T-cell (primary cell): ENCODE data around the gene AREL1. TPM values are rescaled to one million over a fixed set of nuclear protein-coding genes. Genes with fewer than 3 reads are reported as not detected.

Experiments used
- ATAC-seq, 4 experiments: fragments of 200-7000 bp in 3 of 4; fragments of 150-1000 bp in 1 of 4; cut with Tn5 transposase; replicated peaks in 1 of 4; 1 replicate in 3 of 4; 2 replicates in 1 of 4; pipeline ENCODE4 v1.10.0; 2021; ENCODE audit warnings: moderate library complexity in 3 of 4, mild to moderate bottlenecking in 2 of 4, moderate number of reproducible peaks in 1 of 4
- CTCF ChIA-PET, 2 donors: fragments of 300-600 bp; sonication (Branson Sonifier 250); formaldehyde crosslinking; loops; one replicate each; lab custom pipeline; 2022; ENCODE audit warnings: antibody characterized with exemption in 2 of 2; lab: Charles Lee
- POLR2A ChIA-PET, 2 donors: fragments of 300-600 bp; sonication (Branson Sonifier 250); formaldehyde crosslinking; loops; one replicate each; lab custom pipeline; 2022; ENCODE audit warnings: antibody characterized with exemption in 2 of 2; lab: Charles Lee
- DNase-seq, 35 experiments: peaks; one replicate each; pipeline versions ENCODE4 v3.0.0 to v3.0.0-alpha.2; 2013 to 2023
- H3K27ac ChIP-seq: one replicate; pipeline ENCODE4 v1.5.1; 2013; ENCODE audit warnings: low read length
- H3K27me3 ChIP-seq, 2 experiments: replicated peaks in 1 of 2; 1 replicate in 1 of 2; 2 replicates in 1 of 2; pipeline versions ENCODE4 v1.6.1 to v1.7.0; 2013; ENCODE audit warnings: low read length in 1 of 2, mixed read lengths in 1 of 2; ENCODE audit not compliant: control insufficient read depth in 2 of 2, insufficient read depth in 2 of 2; ENCODE audit errors: extremely low read depth in 1 of 2
- H3K36me3 ChIP-seq, 2 donors: 1 replicate in 1 of 2; 2 replicates in 1 of 2; pipeline versions ENCODE4 v1.6.1 to v1.7.0; 2013; ENCODE audit warnings: low read length in 1 of 2; ENCODE audit not compliant: control insufficient read depth in 2 of 2, insufficient read depth in 1 of 2; ENCODE audit errors: extremely low read depth in 1 of 2
- H3K4me1 ChIP-seq, 2 experiments: 1 replicate in 1 of 2; 2 replicates in 1 of 2; pipeline versions ENCODE4 v1.6.1 to v1.7.0; 2013; ENCODE audit warnings: low read length in 2 of 2, mixed read lengths in 1 of 2; ENCODE audit not compliant: insufficient read depth in 2 of 2, control insufficient read depth in 1 of 2; ENCODE audit errors: extremely low read depth in 1 of 2
- H3K4me3 ChIP-seq, 2 donors: 1 replicate in 1 of 2; 2 replicates in 1 of 2; pipeline versions ENCODE4 v1.5.1 to v1.7.0; 2013; ENCODE audit warnings: mild to moderate bottlenecking in 2 of 2, low read length in 1 of 2, moderate library complexity in 1 of 2; ENCODE audit not compliant: control insufficient read depth in 1 of 2; ENCODE audit errors: extremely low read depth in 1 of 2
- H3K9me3 ChIP-seq: 2 replicates; pipeline ENCODE4 v1.7.0; 2013
- H3K27ac Mint-ChIP-seq, 2 donors: one replicate each; pipeline ENCODE4 v1.8.0; 2020 to 2021; ENCODE audit warnings: mild to moderate bottlenecking in 2 of 2, mixed read lengths in 2 of 2
- H3K27me3 Mint-ChIP-seq, 2 donors: one replicate each; pipeline ENCODE4 v1.8.0; 2021 to 2022; ENCODE audit warnings: mixed read lengths in 2 of 2
- H3K36me3 Mint-ChIP-seq: one replicate; pipeline ENCODE4 v1.8.0; 2021; ENCODE audit warnings: mixed read lengths
- H3K4me1 Mint-ChIP-seq, 3 donors: one replicate each; pipeline ENCODE4 v1.8.0; 2020 to 2022; ENCODE audit warnings: mixed read lengths in 3 of 3, mild to moderate bottlenecking in 1 of 3
- H3K4me3 Mint-ChIP-seq, 3 donors: one replicate each; pipeline ENCODE4 v1.8.0; 2020 to 2022; ENCODE audit warnings: mild to moderate bottlenecking in 3 of 3, mixed read lengths in 3 of 3, moderate library complexity in 3 of 3
- H3K9me3 Mint-ChIP-seq, 3 donors: one replicate each; pipeline ENCODE4 v1.8.0; 2020 to 2022; ENCODE audit warnings: mixed read lengths in 3 of 3
- WGBS: methylation state at CpG from one replicate; pipeline ENCODE4 v1.1.5; 2013; ENCODE audit warnings: missing lambda C conversion rate; ENCODE audit not compliant: insufficient coverage; 5-methylcytosine and 5-hydroxymethylcytosine counted together
- total RNA-seq, 35 experiments: library from RNA in 6 of 35; stranded (reverse) in 6 of 35; fragments of 120-200 nt in 1 of 35; gene quantifications; one replicate each; pipeline versions ENCODE4 v1.2.1 to v1.2.4 and lab custom pipeline; 2013 to 2026

Gene AREL1
- total RNA-seq, 5 donors from 2014 or later (not counting 1 experiment from before 2014, with no cell fraction given), result 38.7 to 46.2 (median 42.3) TPM

DNA sequence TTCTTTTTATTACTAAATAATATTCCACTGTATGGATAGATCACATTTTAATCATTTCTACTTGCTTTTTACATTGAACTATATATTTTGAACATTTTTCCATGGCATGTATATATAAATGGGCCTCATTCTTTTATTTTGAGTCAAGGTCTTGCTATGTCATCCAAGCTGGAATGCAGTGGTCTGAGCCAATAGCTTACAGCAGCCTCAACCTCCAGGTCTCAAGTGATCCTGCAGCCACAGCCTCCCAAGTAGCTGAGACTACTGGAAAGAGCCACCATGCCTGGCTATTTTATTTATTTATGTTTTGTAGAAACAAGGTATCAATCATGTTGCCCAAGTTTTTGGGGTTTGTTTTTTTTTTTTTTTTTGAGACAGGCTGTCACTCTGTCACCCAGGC lies 7.6 kb upstream of the AREL1 start:
- ChIA-PET POLR2A (interaction anchor here in 1 of 2 donors (0.7 kb wide), 1 partner anchor 75 kb away, joined by 3 read pairs; no protein-coding TSS in a partner anchor), CTCF (interaction anchor here in 1 of 2 donors (0.7 kb wide), 1 partner anchor 860 kb away, joined by 3 read pairs; no protein-coding TSS in a partner anchor)
- Histone ChIP-seq H3K4me3 (no peak overlapping the region), H3K4me1 (no peaks in the 10 kb centered on the region), H3K36me3 (peaks cover 6 to 56% of the 10 kb centered on the region in 2 donors), H3K27ac (no peak overlapping the region), H3K27me3 (no peaks in the 10 kb centered on the region), H3K9me3 (no peaks in the 10 kb centered on the region)
- H3K36me3 Mint-ChIP-seq, result peaks cover 39% of the 10 kb centered on the region
- no peaks in the 10 kb centered on the region for H3K27me3 Mint-ChIP-seq
- no peak overlapping the region for H3K4me3 Mint-ChIP-seq
- no peak overlapping the region for H3K27ac Mint-ChIP-seq
- H3K4me1 Mint-ChIP-seq, result peaks cover 4 to 9% (median 5%) of the 10 kb centered on the region in 3 donors
- no peak for DNase-seq
- ATAC-seq, result no peak
- H3K9me3 Mint-ChIP-seq, result no peaks in the 10 kb centered on the region

DNA sequence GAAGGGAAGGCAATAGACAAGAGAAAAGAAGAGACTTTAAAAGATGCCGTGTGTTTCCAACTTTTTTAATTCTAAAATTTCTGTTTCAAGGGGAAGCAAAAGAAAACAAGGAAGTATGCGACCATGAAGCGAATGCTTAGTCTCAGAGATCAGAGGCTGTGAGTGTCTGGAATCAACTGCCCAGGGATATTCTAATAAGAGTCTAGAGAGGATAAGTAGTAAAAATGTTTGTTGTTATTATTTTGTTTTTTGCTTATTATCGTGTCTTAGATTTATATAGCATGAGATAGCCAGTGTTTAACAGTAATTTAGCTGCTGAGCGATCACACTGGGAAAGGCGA lies 485 bp upstream of the AREL1 start:
- 19% methylated on average over 6 of the region's 6 CpGs for WGBS
- Histone ChIP-seq H3K9me3 (no peaks in the 10 kb centered on the region), H3K4me1 (peaks cover 15% of the 10 kb centered on the region in 2 experiments), H3K27ac (peak overlapping the region; percentile 79), H3K36me3 (peaks cover 0 to 24% of the 10 kb centered on the region in 2 donors), H3K4me3 (peak overlapping the region; percentile 68 to 97), H3K27me3 (no peaks in the 10 kb centered on the region)
- Mint-ChIP-seq H3K4me1 (peaks cover 57 to 63% (median 61%) of the 10 kb centered on the region in 3 donors), H3K9me3 (no peaks in the 10 kb centered on the region), H3K27me3 (no peaks in the 10 kb centered on the region), H3K27ac (peak overlapping the region; percentile 88 to 94), H3K36me3 (peaks cover 23% of the 10 kb centered on the region), H3K4me3 (peak overlapping the region; percentile 92 to 93 (median 93))
- ChIA-PET CTCF (no interaction called here), POLR2A (interaction anchor here in 1 of 2 donors (0.7 kb wide), 1 partner anchor 17 kb away, joined by 3 read pairs; no protein-coding TSS in a partner anchor)
- DNase-seq (no peak), ATAC-seq (no peak)

DNA sequence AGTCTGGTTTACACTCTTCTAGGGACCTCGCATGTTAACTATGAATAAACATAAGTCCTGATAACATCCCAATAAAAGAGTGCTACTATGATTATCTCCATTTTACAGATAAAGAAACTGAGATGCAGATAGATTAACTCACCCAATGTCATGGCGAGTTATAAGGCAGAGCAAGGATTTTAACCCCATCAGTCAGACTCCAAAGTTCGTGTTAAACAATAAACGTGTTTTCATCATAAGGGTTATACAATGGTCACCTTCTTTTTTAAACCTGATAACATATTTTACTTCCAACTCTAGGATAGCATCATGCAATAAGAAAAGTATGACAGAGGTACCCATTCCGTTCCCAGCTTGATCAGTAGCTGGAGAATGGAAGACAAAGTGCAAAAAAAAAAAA lies 1.2 kb downstream of the AREL1 start:
- ChIA-PET POLR2A (interaction anchor here in 1 of 2 donors (0.6 kb wide), 2 partner anchors 172 to 209 kb away, joined by 4 read pairs; no protein-coding TSS in a partner anchor), CTCF (no interaction called here)
- Mint-ChIP-seq H3K27me3 (no peaks in the 10 kb centered on the region), H3K4me3 (peak overlapping the region; percentile 58 to 93 (median 92)), H3K4me1 (peaks cover 63 to 68% (median 64%) of the 10 kb centered on the region in 3 donors), H3K9me3 (no peaks in the 10 kb centered on the region), H3K27ac (no peak overlapping the region), H3K36me3 (peaks cover 20% of the 10 kb centered on the region)
- H3K9me3 ChIP-seq, result no peaks in the 10 kb centered on the region
- H3K27me3 ChIP-seq, result no peaks in the 10 kb centered on the region
- H3K36me3 ChIP-seq, result peaks cover 0 to 14% of the 10 kb centered on the region in 2 donors
- 100% methylated on average over 1 of the region's 5 CpGs for WGBS
- H3K4me3 ChIP-seq, result no peak overlapping the region
- DNase-seq, result no peak
- H3K27ac ChIP-seq, result no peak overlapping the region
- H3K4me1 ChIP-seq, result peaks cover 15% of the 10 kb centered on the region in 2 experiments
- no peak for ATAC-seq

DNA sequence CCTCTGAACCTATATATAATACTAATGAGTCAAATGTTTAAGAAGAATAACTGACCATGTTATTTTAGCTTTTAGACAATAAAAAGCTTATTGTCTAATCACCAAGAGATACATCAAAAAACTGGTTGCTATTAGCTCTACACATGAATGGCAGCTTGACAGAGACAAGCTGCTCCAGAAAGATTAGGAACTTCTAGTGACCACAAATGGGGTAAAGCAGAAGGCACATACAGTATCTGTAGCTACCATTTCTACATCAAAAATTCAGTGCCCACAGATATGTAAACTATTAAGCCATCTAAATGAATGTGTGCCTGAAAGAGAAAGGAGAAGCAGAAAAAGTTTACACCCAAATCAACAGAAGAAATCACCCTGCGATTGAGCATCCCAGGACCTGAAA lies 2.4 kb downstream of the AREL1 start:
- H3K27me3 ChIP-seq, result no peaks in the 10 kb centered on the region
- DNase-seq (no peak), ATAC-seq (no peak)
- ChIA-PET POLR2A (no interaction called here), CTCF (interaction anchor here in 1 of 2 donors (1.0 kb wide), 2 partner anchors 101 to 102 kb away, joined by 3 to 4 read pairs; no protein-coding TSS in a partner anchor)
- peaks cover 0 to 3% of the 10 kb centered on the region in 2 donors for H3K36me3 ChIP-seq
- H3K36me3 Mint-ChIP-seq, result peaks cover 11% of the 10 kb centered on the region
- H3K9me3 Mint-ChIP-seq, result no peaks in the 10 kb centered on the region
- H3K27ac Mint-ChIP-seq, result no peak overlapping the region
- H3K4me3 ChIP-seq, result no peak overlapping the region
- peaks cover 15% of the 10 kb centered on the region in 2 experiments for H3K4me1 ChIP-seq
- H3K4me3 Mint-ChIP-seq, result peak overlapping the region in 2 of 3 donors; percentile 7 to 32
- peaks cover 63 to 67% (median 67%) of the 10 kb centered on the region in 3 donors for H3K4me1 Mint-ChIP-seq
- H3K27ac ChIP-seq, result no peak overlapping the region
- H3K9me3 ChIP-seq, result no peaks in the 10 kb centered on the region
- H3K27me3 Mint-ChIP-seq, result no peaks in the 10 kb centered on the region
- WGBS, result no CpG with 5 or more reads among the region's 1 CpG

DNA sequence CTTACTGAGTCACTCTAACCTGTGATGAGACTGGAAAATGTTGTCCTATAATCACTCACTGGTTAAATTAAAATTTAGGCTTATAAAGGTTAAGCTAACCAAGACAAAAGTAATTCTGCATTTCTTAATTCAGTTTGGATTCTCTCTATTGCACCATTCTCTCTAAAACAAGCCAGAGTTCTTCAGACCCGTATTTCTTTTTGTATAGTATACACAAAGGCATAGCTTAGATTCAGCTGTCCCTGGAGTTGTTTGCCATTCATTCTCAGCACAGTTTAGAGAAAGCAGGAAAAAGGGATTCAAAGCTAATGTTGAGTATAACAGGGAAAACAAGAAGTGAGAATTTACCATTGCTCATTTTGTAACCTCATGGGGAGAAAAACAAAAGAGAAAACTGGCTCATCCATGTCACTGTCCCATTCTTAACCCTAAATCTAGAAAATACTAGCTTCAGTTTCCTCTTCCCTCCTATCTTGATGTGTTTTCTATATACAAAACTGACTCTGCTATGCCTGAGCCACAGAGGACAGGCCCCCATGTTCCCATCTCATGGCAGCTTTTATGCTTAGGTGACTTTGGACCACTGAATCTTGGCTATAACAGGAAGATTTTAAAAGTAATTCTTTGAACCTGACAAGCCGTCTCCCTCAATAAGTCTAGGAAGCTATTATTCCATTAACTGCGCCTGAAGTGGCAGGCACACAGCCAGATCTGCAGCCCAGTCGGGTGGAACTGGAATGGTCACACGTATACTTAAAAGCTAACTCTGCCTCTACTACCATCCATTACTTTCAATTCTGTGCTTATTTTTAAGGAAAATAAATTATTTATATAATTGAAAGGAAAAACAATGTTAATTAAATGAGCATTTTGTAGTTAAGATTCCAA lies 7.0 kb downstream of the AREL1 start:
- peaks cover 42 to 58% (median 52%) of the 10 kb centered on the region in 3 donors for H3K4me1 Mint-ChIP-seq
- no peak overlapping the region for H3K27ac Mint-ChIP-seq
- no peaks in the 10 kb centered on the region for H3K27me3 Mint-ChIP-seq
- WGBS, result no CpG with 5 or more reads among the region's 5 CpGs
- CTCF ChIA-PET, result interaction anchor here in 1 of 2 donors (0.6 to 1.2 kb wide), 2 partner anchors 97 to 761 kb away, joined by 3 to 5 read pairs; no protein-coding TSS in a partner anchor
- Histone ChIP-seq H3K4me3 (no peak overlapping the region), H3K27me3 (no peaks in the 10 kb centered on the region), H3K4me1 (peaks cover 0 to 2% of the 10 kb centered on the region in 2 experiments), H3K36me3 (peaks cover 0 to 3% of the 10 kb centered on the region in 2 donors), H3K27ac (no peak overlapping the region), H3K9me3 (no peaks in the 10 kb centered on the region)
- H3K4me3 Mint-ChIP-seq, result no peak overlapping the region
- ATAC-seq, result no peak
- DNase-seq, result no peak
- H3K36me3 Mint-ChIP-seq, result peaks cover 32% of the 10 kb centered on the region
- POLR2A ChIA-PET, result interaction anchor here (0.5 to 0.6 kb wide), 2 partner anchors 130 to 1680 kb away, joined by 3 read pairs; no protein-coding TSS in a partner anchor
- H3K9me3 Mint-ChIP-seq, result peaks cover 5 to 6% (median 6%) of the 10 kb centered on the region in 3 donors

DNA sequence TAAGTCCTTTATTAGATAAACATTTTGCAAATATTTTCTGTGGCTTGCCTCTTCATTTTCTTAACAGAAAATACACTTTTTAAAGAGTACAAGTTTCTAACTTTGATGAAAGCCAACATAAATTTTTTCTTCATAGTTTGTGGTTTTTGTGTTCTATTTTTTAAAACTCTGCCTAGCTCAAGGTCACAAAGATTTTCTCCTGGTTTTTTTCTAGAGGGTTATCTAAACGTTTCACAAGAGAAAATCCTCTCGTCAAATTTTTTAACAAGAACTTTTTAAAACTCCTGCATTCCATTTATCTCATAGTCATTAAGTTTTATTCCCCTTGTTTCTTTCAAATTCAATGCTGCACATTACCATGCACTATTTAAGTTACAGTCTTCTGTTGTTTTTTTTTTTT lies 8.2 kb downstream of the AREL1 start:
- Mint-ChIP-seq H3K36me3 (peaks cover 33% of the 10 kb centered on the region), H3K9me3 (peaks cover 5 to 6% (median 6%) of the 10 kb centered on the region in 3 donors), H3K4me3 (no peak overlapping the region), H3K27me3 (no peaks in the 10 kb centered on the region), H3K27ac (no peak overlapping the region), H3K4me1 (peaks cover 31 to 55% (median 49%) of the 10 kb centered on the region in 3 donors)
- ATAC-seq (no peak), DNase-seq (no peak)
- Histone ChIP-seq H3K36me3 (peaks cover 0 to 3% of the 10 kb centered on the region in 2 donors), H3K9me3 (no peaks in the 10 kb centered on the region), H3K4me3 (no peak overlapping the region), H3K4me1 (no peaks in the 10 kb centered on the region), H3K27ac (no peak overlapping the region), H3K27me3 (no peaks in the 10 kb centered on the region)
- CTCF ChIA-PET, result no interaction called here
- WGBS, result no CpG with 5 or more reads among the region's 2 CpGs
- POLR2A ChIA-PET, result interaction anchor here (0.7 kb wide), 2 partner anchors 31 to 145 kb away, joined by 5 to 6 read pairs; no protein-coding TSS in a partner anchor
